Stimulated activated CD4-positive, alpha-beta T cell treated with anti-CD3 and anti-CD28 coated beads, Interleukin-15, amount 100 ng/mL, for 48 hours (primary cell): Measurements from ENCODE around the gene LITAF.
"Not testable (repeated sequence)": the region's sequence is repeated elsewhere in the genome, so short reads cannot be mapped to it uniquely, and the experiment has no call there.

ENCODE experiments used
- DNase-seq, 2 donors: peaks; one replicate each; pipeline ENCODE4 v3.0.0-alpha.2; 2020; ENCODE audit warnings: low read depth in 2 of 2

LITAF gene

DNA sequence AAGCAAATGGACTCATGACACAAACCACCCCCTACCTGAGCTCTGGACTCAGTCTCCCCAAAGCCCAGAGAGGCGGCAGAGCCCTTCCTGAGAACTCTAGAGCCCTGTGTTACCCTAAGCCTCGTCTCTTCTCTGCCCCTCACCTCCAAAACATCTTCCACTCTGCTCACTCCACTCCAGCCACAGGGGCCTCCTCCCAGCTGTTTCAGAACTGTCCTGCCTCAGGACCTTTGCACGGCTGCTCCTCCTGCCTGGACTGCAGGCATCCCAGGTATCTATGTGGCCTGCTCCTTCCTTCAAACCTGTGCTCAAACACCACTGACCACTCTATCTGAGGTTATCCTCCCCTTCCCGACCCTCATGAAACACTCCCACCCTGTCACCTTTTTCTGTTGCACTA lies 12.9 kb upstream of the LITAF start:
- no peak for DNase-seq

DNA sequence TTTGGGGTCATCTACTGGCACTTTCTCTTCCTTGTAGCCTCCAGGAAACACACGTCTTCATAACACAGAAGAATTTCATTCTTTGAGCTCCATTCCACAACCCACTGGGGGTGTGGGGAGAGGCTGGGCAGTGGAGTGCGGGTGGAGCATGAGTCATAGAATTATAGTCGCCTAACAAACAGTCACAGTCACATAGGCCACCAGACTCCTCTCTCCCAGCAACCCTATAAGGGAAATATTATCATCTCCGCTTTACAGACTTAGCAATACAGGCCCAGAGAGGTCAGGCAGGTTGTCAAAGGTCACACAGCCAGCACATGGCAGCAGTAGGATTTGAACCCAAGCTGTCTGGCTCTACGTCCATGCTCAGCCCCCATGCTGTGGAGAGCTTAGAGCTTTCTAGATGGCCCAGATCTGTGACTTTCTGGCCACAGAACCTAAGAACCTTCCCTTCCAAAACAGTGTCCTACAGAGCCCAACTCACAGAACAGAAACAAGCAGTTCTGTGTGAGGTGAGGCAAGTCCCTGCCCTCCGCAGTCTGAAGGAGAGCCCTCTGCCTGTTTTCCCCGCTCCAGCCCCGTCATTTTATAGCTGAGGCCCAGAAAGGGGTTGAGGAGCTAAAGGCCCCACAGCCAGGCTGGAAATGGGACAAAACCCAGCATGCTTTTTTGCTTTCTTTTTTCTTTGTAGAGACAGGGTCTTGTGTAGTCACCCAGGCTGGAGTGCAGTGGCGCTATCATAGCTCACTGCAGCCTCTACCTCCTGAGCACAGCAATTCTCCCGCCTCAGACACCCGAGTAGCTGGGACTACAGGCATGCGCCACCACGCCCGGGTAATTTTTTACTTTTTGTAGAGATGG lies 10.7 kb upstream of the LITAF start:
- DNase-seq = no peak

DNA sequence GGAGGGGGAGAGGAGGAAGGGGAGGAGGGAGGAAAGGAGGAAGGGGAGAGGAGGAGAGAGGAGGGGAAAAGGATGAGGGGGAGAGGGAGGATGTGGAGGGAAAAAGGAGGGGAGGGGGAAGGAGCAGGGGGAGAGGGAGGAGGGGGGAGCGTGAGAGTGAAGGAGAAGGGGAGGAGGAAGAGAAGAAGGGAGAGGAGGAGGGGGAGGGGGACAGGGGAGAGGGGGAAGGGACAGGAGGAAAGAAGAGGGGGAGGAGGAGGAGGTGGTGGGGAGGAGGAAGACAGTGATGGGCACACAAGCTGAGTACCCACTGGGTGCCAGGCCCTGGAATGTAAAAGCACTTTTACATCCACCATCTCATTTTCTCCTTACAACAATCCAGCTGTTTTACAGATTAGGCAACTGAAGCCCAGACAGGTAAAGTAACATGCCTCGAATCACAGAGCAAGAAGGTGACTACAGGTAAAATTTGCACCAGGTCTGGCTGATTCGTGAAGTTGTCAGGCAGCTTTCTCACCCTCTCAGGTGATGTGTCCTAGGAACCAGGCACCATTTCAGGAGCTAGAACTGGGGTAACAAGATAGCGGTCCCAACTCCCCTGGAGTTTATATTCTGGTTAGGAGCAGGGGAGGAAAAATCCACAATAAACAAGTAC lies 10.0 kb upstream of the LITAF start:
- DNase-seq = no peak

DNA sequence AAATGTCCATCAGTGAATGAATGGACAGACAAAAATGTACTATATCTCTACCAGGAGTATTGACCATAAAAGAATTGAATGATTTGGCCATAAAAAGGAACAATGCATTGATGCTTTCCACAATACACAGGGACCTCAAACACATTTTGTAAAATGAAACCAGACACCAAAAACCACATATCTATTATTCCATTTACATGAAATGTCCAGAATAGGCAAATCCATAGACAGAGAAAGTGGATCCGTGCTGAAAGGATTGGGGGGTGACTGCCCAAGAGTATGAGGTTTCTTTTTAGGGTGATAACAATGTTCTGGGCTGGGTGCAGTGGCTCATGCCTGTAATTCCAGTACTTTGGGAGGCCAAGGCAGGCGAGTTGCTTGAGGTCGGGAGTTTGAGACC lies 6.9 kb upstream of the LITAF start:
- no peak for DNase-seq

GRCh38 chr16:11593076-11593475 lies 6.4 kb upstream of the LITAF start:
- DNase-seq = not testable (repeated sequence)

DNA sequence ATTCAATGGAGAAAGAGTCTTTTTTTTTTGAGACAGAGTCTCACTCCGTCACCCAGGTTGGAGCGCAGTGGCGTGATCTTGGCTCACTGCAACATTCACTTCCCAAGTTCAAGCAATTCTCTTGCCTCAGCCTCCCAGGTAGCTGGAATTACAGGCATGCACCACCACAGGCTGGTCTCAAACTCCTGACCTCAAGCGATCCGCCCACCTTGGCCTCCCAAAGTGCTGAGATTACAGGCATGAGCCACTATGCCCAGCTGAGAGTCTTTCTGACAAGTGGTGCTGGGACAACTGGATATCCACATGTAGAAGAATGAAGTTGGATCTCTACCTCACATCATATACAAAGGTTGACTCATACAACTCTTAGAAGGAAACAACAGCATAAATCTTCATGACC lies 4.9 kb upstream of the LITAF start:
- not testable (repeated sequence) for DNase-seq

- DNase-seq = no peak
These were observed 2.5 kb upstream of the LITAF start for GRCh38 chr16:11589198-11589550.

GRCh38 chr16:11588321-11589197 lies 1.8 kb upstream of the LITAF start:
- DNase-seq = no peak

- DNase-seq = no peak
These were observed 1.0 kb upstream of the LITAF start for GRCh38 chr16:11587643-11588247.

DNA sequence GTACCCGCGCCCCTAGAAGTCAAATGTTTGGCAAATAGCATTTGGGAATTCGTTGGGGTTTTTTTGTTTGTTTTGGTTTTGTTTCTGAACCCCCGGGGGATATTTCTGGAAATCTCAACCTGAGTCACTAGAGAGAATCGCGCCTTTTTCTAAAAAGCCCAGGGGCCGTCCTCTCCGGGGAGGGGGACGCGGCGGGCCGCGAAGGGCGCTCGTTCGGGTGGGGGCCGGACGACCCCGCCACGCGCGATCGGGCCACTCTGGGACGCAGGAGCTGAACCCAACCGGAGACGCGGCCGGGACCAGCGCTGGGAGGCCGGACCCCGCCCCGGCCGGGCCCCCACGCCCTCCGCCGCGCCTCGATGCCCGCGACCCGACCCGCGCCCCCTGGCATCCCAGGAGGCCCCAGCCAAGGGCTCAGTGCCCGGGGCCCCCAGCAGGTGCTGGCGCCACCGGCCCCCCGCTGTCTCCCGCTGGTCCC lies 302 bp downstream of the LITAF start:
- no peak for DNase-seq

GRCh38 chr16:11585460-11586377 lies 1.0 kb downstream of the LITAF start:
- no peak for DNase-seq

DNA sequence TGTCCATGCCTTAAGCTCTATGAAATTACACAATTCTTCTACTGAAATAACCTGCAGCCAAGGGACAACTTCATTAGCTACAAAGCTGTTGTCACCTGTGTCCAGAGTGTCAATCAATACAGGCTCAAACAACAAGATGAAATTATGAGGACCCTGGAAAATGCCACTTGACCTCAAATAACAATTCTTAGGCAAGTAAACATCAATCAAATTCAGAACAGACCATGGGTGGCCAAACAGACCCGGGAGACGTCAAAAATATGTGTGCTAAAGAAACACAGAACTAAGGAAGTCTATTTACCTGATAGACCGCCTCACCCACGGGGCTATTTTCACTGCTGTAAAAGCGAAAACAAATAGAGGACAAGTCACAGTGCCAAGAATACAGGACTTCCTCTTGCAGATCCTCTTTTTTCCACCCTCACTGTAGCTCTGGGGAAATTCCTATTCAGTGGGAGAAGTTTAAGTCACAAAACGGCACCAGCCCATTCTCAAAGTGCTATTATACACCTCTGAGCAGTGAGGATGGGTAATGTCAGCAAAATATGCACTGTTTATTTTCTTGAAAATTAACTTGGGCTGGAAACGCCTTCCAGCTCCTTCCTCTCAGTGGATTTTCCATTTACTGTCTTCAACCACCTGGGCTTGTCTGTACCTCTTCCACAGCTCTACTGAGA lies 2.7 kb downstream of the LITAF start:
- no peak for DNase-seq

- DNase-seq = no peak
These were observed 3.6 kb downstream of the LITAF start for GRCh38 chr16:11583166-11583565.

- no peak for DNase-seq
These were observed 4.4 kb downstream of the LITAF start for GRCh38 chr16:11582157-11582814.

- DNase-seq = no peak
These were observed 5.0 kb downstream of the LITAF start for GRCh38 chr16:11581678-11582077.

DNA sequence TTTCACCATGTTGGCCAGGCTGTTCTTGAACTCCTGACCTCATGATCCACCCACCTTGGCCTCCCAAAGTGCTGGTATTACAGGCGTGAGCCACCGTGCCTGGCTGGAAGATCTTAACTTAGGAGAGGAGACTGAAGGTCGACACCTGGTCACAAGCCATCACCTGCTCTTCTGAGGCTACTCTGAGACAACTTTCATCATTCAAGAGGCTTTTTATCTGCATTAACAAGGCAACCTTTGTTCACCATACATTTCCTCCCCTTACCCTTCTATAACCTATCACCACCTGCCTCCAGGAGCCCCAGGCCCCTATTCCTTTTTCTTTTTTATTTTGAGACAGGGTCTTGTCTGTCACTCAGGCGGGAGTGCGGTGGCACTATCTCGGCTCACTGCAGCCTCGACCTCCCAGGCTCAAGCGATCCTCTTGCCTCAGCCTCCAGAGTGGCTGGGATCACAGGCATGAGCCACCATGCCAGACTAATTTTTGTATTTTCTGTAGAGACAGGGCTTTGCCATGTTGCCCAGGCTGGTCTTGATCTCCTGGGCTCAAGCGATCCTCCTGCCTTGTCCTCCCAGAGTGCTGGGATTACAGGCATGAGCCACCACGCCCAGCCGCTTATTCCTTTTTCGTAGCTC lies 6.2 kb downstream of the LITAF start:
- DNase-seq = no peak

GRCh38 chr16:11577290-11577660 lies 9.4 kb downstream of the LITAF start:
- not testable (repeated sequence) for DNase-seq

DNA sequence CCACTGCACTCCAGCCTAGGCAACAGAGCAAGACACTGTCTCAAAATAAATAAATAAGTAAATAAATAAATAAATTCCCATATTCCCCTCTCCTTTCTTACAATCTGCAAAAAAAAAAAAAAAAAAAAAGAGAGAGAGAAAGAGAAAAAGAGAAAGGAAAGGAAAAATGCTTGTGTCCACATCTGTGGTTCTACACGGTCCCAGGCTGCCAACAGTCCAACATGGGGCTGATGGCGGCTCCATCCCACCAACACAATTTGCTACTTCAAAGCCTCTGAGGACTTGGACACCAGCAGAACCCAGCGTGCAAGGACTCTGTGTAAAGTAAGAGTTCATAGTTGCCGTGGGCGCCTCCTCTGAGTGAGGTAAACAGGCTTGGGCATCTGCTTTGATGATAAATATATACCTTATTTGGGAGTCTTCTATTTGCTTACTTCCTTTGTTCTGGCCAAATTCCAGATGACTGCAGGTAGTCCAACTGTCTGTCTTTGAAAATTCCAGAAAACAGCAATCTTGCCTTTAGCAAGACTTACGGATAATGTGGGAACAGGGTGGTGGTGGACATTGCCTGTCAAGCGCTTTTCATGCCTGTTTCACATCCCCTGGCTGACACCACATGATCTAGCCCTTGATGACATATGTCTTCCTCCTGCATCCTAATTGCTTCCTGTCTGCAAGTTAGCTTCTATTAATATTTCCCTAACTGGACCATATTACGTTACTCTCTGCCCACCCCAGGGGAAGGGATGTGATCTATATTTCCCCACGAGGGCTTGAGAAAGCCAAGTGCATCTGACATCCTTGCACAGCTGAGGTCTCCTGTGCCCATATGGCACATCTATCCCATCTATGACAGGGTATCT lies 10.1 kb downstream of the LITAF start:
- no peak for DNase-seq
